ENCODE data around the gene NFX1. TPM values are rescaled to one million over a fixed set of nuclear protein-coding genes. Genes with fewer than 3 reads are reported as not detected.
"Not testable (repeated sequence)": the region's sequence is repeated elsewhere in the genome, so short reads cannot be mapped to it uniquely, and the experiment has no call there.

NFX1 gene
- polyA plus RNA-seq, 2 donors = 13.0 to 17.2 TPM

DNA sequence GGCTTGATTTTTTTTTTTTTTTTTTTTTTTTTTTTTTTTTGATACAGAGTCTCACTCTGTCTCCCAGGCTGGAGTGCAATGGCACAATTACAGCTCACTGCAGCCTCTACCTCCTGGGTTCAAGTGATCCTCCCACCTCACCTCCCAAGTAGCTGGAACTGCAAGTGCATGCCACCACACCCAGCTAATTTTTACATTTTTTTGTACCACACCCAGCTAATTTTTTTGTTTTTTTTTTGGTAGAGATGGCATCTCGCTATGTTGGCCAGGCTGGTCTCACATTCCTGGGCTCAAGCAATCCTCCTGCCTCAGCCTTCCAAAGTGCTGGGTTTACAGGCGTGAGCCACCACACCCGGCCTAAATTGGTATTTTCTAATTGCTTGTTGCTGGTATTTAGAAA lies 68.3 kb downstream of the NFX1 start:
- not testable (repeated sequence) for H3K4me3 ChIP-seq (ENCODE audit: low read depth in 1 of 2, low read length in 2 of 2); H3K4me1 ChIP-seq (ENCODE audit: control insufficient read depth in 2 of 2, insufficient read depth in 2 of 2, low read length in 1 of 2); H3K27ac ChIP-seq (ENCODE audit: low read depth in 2 of 2, low read length in 1 of 2); H3K36me3 ChIP-seq (ENCODE audit: control insufficient read depth in 2 of 2, insufficient read depth in 2 of 2, low read length in 1 of 2); H3K27me3 ChIP-seq (ENCODE audit: control insufficient read depth in 1 of 2, insufficient read depth in 2 of 2, low read length in 2 of 2); H3K9me3 ChIP-seq (ENCODE audit: control insufficient read depth in 2 of 2, insufficient read depth in 1 of 2, low read depth in 1 of 2, low read length in 1 of 2)
- WGBS, 2 donors = 96 to 98% methylated on average over 3 of the region's 3 CpGs

DNA sequence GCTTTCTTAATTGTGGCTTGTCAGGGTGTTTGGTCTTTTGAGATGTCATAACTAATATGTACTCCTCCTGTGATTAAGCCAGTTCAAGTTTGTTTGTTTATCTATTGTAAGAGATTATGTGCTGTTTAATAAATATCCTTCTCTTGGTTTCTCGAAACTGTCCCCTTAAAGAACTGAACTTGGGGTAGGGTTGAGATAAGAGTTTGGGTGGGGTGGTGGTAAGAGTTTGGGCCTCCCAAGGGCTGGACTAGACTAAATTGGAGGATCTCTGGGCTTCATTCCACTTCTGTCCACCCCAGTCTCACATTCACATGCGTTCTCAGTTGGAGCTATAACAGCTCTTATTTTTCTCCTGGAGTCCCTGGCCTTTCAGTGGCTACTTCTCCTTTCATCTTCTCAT lies 73.8 kb downstream of the NFX1 start:
- no peak overlapping the region for H3K4me3 ChIP-seq (ENCODE audit: low read depth in 1 of 2, low read length in 2 of 2)
- H3K9me3 ChIP-seq (ENCODE audit: control insufficient read depth in 2 of 2, insufficient read depth in 1 of 2, low read depth in 1 of 2, low read length in 1 of 2) = no peaks in the 10 kb centered on the region
- WGBS, 2 donors = 94 to 95% methylated on average over 2 of the region's 2 CpGs
- H3K4me1 ChIP-seq (ENCODE audit: control insufficient read depth in 2 of 2, insufficient read depth in 2 of 2, low read length in 1 of 2) = no peaks in the 10 kb centered on the region
- H3K36me3 ChIP-seq (ENCODE audit: control insufficient read depth in 2 of 2, insufficient read depth in 2 of 2, low read length in 1 of 2) = peaks cover 6 to 26% of the 10 kb centered on the region in 2 donors
- no peak overlapping the region for H3K27ac ChIP-seq (ENCODE audit: low read depth in 2 of 2, low read length in 1 of 2)
- no peaks in the 10 kb centered on the region for H3K27me3 ChIP-seq (ENCODE audit: control insufficient read depth in 1 of 2, insufficient read depth in 2 of 2, low read length in 2 of 2)

DNA sequence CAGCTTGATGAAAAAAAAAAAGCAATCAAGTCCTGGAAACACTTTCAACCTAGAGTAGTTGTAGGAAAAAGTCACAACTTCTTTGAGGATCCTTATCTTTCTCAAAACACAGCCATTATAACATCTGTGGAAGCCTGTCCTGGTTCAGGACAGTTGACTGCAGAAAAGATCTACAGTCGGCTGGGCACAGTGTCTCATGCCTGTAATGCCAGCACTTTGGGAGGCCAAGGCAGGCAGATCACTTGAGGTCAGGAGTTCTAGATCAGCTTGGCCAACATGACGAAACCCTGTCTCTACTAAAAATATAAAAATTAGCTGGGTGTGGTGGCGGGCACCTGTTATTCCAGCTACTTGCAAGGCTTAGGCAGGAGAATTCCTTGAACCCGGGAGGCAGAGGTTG lies 74.5 kb downstream of the NFX1 start:
- not testable (repeated sequence) for H3K27ac ChIP-seq (ENCODE audit: low read depth in 2 of 2, low read length in 1 of 2); H3K4me3 ChIP-seq (ENCODE audit: low read depth in 1 of 2, low read length in 2 of 2); H3K4me1 ChIP-seq (ENCODE audit: control insufficient read depth in 2 of 2, insufficient read depth in 2 of 2, low read length in 1 of 2); H3K27me3 ChIP-seq (ENCODE audit: control insufficient read depth in 1 of 2, insufficient read depth in 2 of 2, low read length in 2 of 2); H3K9me3 ChIP-seq (ENCODE audit: control insufficient read depth in 2 of 2, insufficient read depth in 1 of 2, low read depth in 1 of 2, low read length in 1 of 2)
- WGBS, 2 donors = 96 to 97% methylated on average over 4 of the region's 4 CpGs
- H3K36me3 ChIP-seq (ENCODE audit: control insufficient read depth in 2 of 2, insufficient read depth in 2 of 2, low read length in 1 of 2) = peaks cover 7 to 26% of the 10 kb centered on the region in 2 donors

DNA sequence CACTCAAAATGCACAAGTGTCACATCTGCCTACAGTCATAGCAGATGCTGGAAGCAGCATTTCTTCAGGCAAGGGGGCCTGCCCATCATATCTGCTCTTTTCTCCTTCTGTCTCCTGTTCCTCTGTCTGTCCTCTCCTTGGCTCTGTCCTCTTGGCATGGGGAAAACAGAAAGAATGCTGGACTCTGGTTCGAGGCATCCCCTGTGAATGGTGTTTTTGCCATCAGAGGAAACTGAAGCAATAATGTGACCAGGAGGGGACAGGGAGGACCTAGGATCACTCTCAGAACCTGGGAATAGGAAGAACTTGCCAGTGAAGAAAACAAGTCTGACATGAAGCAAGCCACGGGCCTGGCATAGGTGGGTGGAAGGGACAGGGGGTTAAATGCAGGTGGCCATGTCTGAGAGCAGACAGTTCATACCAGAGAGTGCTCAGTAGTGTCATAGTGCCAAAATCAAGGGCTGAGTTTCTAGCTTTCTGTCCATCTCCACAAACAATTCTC lies 76.7 kb downstream of the NFX1 start:
- Histone ChIP-seq H3K4me1 (ENCODE audit: control insufficient read depth in 2 of 2, insufficient read depth in 2 of 2, low read length in 1 of 2) (no peaks in the 10 kb centered on the region), H3K27me3 (ENCODE audit: control insufficient read depth in 1 of 2, insufficient read depth in 2 of 2, low read length in 2 of 2) (no peaks in the 10 kb centered on the region), H3K36me3 (ENCODE audit: control insufficient read depth in 2 of 2, insufficient read depth in 2 of 2, low read length in 1 of 2) (peaks cover 23 to 39% of the 10 kb centered on the region in 2 donors), H3K27ac (ENCODE audit: low read depth in 2 of 2, low read length in 1 of 2) (no peak overlapping the region), H3K4me3 (ENCODE audit: low read depth in 1 of 2, low read length in 2 of 2) (no peak overlapping the region), H3K9me3 (ENCODE audit: control insufficient read depth in 2 of 2, insufficient read depth in 1 of 2, low read depth in 1 of 2, low read length in 1 of 2) (no peaks in the 10 kb centered on the region)
- 85 to 90% methylated on average over 2 of the region's 2 CpGs for WGBS, 2 donors

DNA sequence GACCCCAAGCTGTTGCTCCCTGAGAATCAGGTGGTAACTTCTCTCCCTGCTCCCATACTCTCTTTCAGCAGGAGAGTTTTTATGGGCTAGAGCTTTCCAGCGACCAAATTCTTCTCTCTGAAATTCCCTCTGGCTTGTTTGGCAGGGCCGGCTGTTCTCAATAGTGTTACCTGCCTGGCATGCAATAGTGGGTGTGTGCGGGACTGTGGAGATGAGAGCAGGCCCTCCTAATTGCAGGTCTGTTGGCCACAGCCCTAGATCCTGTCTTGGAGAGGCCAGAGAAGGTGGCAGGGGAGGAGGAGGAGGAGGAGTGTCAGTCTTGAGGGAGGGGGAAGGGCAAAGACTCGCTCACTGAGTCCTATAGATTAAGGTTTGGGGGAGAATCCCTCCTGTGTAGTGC lies 82.6 kb downstream of the NFX1 start:
- Histone ChIP-seq H3K36me3 (ENCODE audit: control insufficient read depth in 2 of 2, insufficient read depth in 2 of 2, low read length in 1 of 2) (peaks cover 17 to 18% of the 10 kb centered on the region in 2 donors), H3K27me3 (ENCODE audit: control insufficient read depth in 1 of 2, insufficient read depth in 2 of 2, low read length in 2 of 2) (no peaks in the 10 kb centered on the region), H3K27ac (ENCODE audit: low read depth in 2 of 2, low read length in 1 of 2) (no peak overlapping the region), H3K4me1 (ENCODE audit: control insufficient read depth in 2 of 2, insufficient read depth in 2 of 2, low read length in 1 of 2) (peaks cover 0 to 11% of the 10 kb centered on the region in 2 donors), H3K9me3 (ENCODE audit: control insufficient read depth in 2 of 2, insufficient read depth in 1 of 2, low read depth in 1 of 2, low read length in 1 of 2) (no peaks in the 10 kb centered on the region), H3K4me3 (ENCODE audit: low read depth in 1 of 2, low read length in 2 of 2) (no peak overlapping the region)
- 59 to 67% methylated on average over 4 of the region's 4 CpGs for whole genome bisulfite sequencing, 2 donors

DNA sequence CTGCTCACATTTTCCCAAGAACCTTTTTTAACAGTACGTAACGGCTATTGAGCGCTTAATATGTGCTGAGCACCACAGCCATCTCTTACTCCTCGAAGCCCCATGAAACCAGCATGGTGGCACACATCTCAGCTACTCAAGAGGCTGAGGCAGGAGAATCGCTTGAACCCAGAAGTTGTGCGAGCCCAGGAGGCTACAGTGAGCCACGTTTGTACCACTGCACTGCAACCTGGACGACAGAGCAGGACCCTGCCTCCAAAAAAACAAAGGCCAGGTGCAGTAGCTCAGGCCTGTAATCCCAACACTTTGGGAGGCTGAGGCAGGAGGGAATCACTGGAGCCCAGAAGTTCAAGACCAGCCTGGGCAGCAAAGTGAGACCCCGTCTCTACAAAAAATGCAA lies 83.9 kb downstream of the NFX1 start:
- WGBS, 2 donors = 87 to 88% methylated on average over 9 of the region's 9 CpGs

DNA sequence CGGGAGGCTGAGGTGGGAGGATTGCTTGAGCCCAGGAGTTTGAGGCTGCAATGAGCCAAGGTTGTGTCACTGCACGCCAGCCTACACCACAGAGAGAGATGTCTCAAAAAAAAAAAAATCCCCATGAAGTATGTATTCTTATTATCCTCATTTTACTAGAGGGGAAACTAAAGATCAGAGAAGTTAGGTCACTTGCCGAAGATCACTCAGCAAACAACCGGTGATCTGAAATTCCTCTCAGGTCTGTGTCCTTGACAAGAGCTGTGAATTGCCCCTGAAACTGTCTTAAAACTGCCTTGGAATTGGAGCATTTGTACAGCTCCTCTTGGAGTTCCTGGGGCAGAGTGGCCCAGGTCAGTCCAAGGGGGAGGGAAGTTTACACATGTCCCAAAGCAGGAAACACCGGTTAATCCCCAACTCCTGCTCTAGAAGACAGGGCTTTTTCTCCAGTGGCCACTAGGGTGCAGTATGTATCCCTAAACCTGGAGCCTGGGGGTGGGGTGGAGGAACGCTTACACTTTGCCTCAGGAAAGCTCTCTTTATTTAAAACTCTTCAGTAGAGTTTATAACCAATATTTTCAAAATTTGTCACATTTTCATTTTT lies 84.4 kb downstream of the NFX1 start:
- Histone ChIP-seq H3K4me3 (ENCODE audit: low read depth in 1 of 2, low read length in 2 of 2) (no peak overlapping the region), H3K9me3 (ENCODE audit: control insufficient read depth in 2 of 2, insufficient read depth in 1 of 2, low read depth in 1 of 2, low read length in 1 of 2) (no peaks in the 10 kb centered on the region), H3K27ac (ENCODE audit: low read depth in 2 of 2, low read length in 1 of 2) (no peak overlapping the region), H3K4me1 (ENCODE audit: control insufficient read depth in 2 of 2, insufficient read depth in 2 of 2, low read length in 1 of 2) (peaks cover 0 to 11% of the 10 kb centered on the region in 2 donors), H3K27me3 (ENCODE audit: control insufficient read depth in 1 of 2, insufficient read depth in 2 of 2, low read length in 2 of 2) (no peaks in the 10 kb centered on the region), H3K36me3 (ENCODE audit: control insufficient read depth in 2 of 2, insufficient read depth in 2 of 2, low read length in 1 of 2) (peaks cover 13 to 17% of the 10 kb centered on the region in 2 donors)
- WGBS, 2 donors = 59 to 61% methylated on average over 6 of the region's 6 CpGs

More for the DNA sequence above, 83.9 kb downstream of the NFX1 start:
- Histone ChIP-seq H3K9me3 (ENCODE audit: control insufficient read depth in 2 of 2, insufficient read depth in 1 of 2, low read depth in 1 of 2, low read length in 1 of 2) (no peaks in the 10 kb centered on the region), H3K4me3 (ENCODE audit: low read depth in 1 of 2, low read length in 2 of 2) (no peak overlapping the region), H3K36me3 (ENCODE audit: control insufficient read depth in 2 of 2, insufficient read depth in 2 of 2, low read length in 1 of 2) (peaks cover 13 to 18% of the 10 kb centered on the region in 2 donors), H3K4me1 (ENCODE audit: control insufficient read depth in 2 of 2, insufficient read depth in 2 of 2, low read length in 1 of 2) (peaks cover 0 to 11% of the 10 kb centered on the region in 2 donors), H3K27me3 (ENCODE audit: control insufficient read depth in 1 of 2, insufficient read depth in 2 of 2, low read length in 2 of 2) (no peaks in the 10 kb centered on the region), H3K27ac (ENCODE audit: low read depth in 2 of 2, low read length in 1 of 2) (no peak overlapping the region)

DNA sequence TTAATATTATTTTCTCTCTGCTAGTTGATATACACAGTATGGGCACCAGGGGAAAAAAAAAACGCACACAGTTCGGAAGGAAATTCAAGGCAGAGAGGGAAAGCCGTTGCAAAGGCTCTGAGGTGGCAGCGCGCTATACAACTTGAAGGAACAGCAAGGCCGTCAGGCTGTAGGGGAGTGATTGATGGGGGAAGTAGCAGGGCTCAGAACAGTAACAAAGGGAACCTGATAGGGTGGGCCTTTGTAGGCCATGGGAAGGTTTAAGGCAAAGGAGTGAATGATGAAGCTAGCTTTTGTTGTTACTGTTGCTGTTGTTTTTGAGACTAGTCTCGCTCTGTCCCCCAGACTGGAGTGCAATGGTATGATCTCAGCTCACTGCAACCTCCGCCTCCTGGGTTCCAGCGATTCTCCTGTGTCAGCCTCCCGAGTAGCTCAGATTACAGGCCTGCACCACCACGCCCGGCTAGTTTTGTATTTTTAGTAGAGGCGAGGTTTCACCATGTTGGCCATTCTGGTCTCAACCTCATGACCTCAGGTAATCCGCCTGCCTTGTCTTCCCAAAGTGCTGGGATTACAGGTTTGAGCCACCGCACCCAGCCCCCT lies 85.0 kb downstream of the NFX1 start:
- no peaks in the 10 kb centered on the region for H3K27me3 ChIP-seq (ENCODE audit: control insufficient read depth in 1 of 2, insufficient read depth in 2 of 2, low read length in 2 of 2)
- H3K4me3 ChIP-seq (ENCODE audit: low read depth in 1 of 2, low read length in 2 of 2) = no peak overlapping the region
- peaks cover 9 to 14% of the 10 kb centered on the region in 2 donors for H3K36me3 ChIP-seq (ENCODE audit: control insufficient read depth in 2 of 2, insufficient read depth in 2 of 2, low read length in 1 of 2)
- 65 to 66% methylated on average over 15 of the region's 15 CpGs for WGBS, 2 donors
- H3K4me1 ChIP-seq (ENCODE audit: control insufficient read depth in 2 of 2, insufficient read depth in 2 of 2, low read length in 1 of 2) = peaks cover 0 to 11% of the 10 kb centered on the region in 2 donors
- no peaks in the 10 kb centered on the region for H3K9me3 ChIP-seq (ENCODE audit: control insufficient read depth in 2 of 2, insufficient read depth in 1 of 2, low read depth in 1 of 2, low read length in 1 of 2)
- H3K27ac ChIP-seq (ENCODE audit: low read depth in 2 of 2, low read length in 1 of 2) = no peak overlapping the region

DNA sequence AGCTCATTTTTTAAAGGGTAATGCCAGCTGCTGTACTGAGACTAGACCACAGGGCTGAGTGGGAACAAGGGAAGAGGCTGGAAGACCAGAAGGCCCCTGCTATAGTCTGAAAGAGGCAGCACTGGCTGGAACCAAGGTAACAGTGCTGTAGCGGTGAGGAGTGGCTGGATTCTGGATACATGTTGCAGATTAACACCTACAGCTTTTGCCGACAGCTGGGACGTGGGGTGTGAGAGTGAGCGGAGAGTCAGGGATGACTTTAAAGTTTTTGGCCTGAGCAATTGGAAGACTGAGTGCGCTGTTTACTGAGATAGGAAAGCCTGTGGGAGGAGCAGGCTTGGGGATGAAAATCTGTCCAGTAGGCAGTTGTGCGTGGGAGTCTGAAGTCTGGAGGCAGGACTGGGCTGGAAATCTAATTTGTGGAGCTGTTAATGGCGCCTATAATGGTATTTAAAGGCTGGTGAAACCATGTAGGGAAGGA lies 85.6 kb downstream of the NFX1 start:
- peaks cover 4 to 9% of the 10 kb centered on the region in 2 donors for H3K36me3 ChIP-seq (ENCODE audit: control insufficient read depth in 2 of 2, insufficient read depth in 2 of 2, low read length in 1 of 2)

More for the DNA sequence above, 85.6 kb downstream of the NFX1 start:
- 88 to 94% methylated on average over 7 of the region's 7 CpGs for WGBS, 2 donors
- Histone ChIP-seq H3K27ac (ENCODE audit: low read depth in 2 of 2, low read length in 1 of 2) (no peak overlapping the region), H3K4me1 (ENCODE audit: control insufficient read depth in 2 of 2, insufficient read depth in 2 of 2, low read length in 1 of 2) (peaks cover 0 to 11% of the 10 kb centered on the region in 2 donors), H3K9me3 (ENCODE audit: control insufficient read depth in 2 of 2, insufficient read depth in 1 of 2, low read depth in 1 of 2, low read length in 1 of 2) (no peaks in the 10 kb centered on the region), H3K4me3 (ENCODE audit: low read depth in 1 of 2, low read length in 2 of 2) (no peak overlapping the region), H3K27me3 (ENCODE audit: control insufficient read depth in 1 of 2, insufficient read depth in 2 of 2, low read length in 2 of 2) (no peaks in the 10 kb centered on the region)

Measured in esophagus (tissue), 2 donors.